RKO (cell line): ENCODE data around the gene ADGRD1.

ENCODE experiments used
- DNase-seq: peaks from one replicate; pipeline ENCODE4 v3.0.0-alpha.2; 2016; ENCODE audit warnings: low spot score

ADGRD1 gene

DNA sequence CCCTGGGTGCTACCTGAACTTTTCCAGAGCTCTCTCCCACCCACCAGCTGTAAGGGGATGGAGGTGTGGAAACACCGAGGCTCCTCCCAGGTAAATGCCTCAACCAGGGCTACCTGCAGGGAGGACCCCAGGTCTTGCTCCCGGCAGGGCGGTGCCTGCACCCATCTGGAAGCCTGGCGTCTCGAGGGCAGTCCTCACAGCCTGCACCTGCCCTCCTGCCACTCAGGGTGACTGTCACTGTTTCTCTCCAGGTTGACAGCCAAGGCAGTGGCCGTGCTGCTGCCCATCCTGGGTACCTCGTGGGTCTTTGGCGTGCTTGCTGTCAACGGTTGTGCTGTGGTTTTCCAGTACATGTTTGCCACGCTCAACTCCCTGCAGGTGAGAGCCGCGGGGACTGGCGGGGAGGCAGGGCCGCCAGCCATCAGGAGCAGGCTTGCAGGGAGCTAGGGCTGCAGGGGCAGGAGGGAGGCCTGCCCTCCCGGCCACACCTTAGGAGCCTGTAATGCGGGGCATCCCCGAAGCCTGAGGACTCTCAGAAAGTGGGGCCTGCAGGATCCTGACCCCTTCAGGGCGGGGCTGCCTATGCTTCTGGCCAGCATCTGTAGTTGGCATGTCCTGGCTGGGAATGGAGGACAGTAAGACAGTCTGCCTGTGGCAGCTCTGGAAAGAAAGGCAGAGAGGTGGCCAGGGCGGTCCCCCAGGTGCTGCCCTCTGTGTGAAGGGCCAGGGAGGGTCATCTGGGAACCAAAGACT is 182.3 kb downstream of the ADGRD1 start:
- DNase-seq, result no peak

DNA sequence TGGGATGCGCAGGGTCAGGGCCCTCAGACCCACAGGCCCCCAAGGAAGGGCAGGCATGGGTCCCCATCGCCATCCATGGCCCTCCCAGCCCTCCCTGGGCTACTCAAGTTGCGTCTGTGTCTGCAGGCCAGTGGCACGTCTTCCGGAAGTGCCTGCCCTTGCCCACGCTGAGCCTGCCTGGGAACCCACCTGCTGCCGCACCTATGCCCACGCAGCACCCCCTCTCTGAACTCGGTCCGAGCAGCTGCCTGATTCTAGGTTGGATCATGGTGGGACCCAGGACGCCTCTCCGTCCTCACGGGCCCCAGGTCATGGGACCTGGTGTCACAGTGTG is 182.8 kb downstream of the ADGRD1 start:
- no peak for DNase-seq

DNA sequence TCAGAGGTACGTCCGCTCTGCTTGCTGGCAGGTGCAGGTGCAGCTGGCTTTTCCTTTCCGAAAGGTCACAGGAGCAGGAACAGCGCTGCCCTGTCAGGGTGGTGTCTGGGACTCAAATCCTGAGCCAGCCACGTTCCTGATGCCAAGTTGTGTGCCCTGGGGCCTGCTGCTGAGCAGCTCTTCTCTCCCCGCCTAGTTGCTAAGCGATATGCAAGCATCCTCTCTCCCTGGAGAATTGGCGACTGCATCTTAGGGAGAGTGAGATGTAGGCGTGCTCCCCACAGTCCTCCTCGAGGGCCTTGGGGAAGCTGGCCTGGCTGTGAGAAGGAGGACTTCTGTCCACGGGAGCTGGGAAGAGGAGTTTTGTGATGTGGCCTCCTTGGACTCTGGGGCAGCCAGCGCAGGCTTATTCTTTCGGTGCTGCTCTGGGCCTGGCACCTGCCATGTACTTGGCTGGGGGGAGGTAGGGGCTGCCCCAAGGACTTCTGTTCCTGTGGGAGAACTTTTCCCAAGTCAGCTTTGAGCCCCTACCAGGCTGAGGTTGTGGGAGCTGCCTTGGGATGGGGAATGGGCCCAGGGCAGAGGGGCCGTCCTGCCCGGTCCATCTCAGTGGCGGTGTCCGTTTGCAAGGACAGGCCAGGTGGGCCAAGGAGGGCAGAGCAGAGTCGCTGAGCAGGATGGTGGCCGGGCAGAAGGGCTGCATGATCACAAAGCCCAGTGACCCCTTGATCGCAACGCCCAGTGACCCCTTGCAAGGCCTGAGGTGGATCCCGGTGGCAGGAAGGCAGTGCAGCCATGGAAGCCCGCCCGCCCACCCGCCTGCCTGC is 183.5 kb downstream of the ADGRD1 start:
- no peak for DNase-seq

DNA sequence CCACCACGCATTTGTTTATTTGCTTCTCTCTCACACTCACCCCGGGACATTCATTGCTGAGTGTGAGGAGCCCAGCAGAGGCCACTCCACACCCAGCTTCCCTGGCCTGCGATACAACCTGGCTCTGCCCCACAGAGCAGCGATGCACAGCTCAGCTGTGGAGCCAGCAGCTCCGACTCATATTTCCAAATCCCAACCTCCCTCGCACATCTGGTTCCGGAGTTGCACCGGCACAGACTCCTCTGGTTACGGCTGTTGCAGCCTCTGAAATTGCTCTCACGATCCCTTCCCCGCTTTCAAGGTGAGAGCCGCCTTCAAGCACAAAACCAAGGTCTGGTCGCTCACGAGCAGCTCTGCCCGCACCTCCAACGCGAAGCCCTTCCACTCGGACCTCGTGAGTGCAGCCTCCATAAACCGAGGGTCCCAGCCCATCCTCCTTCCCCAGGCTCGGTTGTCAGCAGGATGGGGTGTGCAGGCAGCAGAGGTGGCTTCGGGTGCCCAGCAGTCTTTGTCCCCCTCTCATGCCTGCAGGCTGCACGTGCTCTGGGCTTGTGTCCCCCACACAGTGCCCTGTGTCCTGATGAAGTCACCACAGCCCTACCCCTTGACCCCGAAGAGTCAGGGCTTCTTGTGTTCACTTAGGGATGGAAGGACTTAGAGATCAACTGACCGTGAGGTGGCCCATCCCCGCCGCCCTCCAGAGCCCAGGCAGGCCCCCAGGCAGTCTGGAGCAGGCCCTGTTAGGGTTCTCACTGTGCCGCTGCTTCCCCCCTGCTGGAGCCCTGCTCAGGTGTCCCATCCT is 184.3 kb downstream of the ADGRD1 start:
- no peak for DNase-seq

DNA sequence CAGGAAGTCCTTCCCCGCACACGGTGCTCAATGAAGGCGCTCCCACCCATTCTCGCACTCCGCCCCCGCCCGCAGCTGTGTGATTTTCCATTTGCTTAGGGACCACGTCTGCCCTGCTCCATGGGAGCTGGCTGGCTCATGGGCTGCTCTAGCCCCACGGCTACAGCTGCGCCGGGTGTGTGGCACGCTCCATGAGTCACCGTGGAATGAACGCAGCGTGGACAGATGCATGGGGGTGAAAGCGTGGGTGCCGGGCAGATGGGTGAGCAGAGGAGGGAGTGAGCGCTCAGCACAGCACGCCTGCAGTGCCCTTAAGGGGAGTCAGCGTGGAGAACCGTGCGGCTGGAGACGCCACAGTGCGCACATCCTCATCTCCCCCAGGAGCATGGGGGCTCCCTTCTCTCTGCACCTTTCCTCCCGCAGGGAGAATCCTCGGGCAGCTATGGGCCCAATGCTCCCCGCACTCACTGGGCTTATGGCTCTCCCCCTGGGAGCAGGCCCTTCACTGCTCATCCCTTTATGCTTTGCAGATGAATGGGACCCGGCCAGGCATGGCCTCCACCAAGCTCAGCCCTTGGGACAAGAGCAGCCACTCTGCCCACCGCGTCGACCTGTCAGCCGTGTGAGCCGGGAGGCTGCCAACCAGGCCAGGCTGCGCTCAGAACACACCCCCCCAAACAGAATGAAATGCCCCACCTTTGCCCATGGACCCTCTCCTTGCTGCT is 185.1 kb downstream of the ADGRD1 start:
- no peak for DNase-seq

DNA sequence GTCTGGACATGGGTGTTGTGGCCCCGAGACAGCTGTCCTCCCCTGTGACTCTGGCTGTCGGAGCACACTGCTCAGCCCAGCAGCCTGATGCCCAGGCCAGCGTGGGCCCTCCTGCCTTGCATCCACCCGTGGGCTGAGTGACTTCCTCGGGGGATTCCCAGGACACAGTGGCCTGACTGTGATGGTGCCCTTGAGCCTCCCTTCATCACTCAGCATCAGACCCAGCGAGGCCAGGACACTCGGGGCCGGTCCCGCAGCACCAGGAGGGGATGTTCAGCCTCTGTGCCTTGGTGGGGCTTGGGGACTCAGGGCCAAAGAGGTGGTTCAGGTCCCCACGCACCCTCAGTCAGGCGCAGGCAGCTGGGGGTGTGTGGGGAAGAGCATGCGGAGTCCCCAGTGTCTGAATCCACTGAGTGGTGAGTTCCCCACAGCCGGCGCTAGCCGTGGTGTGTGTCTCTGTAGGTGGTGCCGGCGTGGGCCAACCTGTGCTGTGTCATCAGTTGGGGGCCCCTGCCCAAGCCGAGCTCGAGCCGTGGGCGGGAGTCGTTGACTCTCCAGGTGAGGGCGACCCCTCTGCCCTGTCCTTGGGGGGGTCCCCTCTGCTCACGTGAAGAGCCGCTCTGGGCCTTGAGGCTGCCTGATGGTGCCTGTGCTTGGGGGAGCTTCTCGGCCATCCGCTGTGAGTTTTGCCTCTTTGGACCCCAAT is 185.8 kb downstream of the ADGRD1 start:
- no peak for DNase-seq

DNA sequence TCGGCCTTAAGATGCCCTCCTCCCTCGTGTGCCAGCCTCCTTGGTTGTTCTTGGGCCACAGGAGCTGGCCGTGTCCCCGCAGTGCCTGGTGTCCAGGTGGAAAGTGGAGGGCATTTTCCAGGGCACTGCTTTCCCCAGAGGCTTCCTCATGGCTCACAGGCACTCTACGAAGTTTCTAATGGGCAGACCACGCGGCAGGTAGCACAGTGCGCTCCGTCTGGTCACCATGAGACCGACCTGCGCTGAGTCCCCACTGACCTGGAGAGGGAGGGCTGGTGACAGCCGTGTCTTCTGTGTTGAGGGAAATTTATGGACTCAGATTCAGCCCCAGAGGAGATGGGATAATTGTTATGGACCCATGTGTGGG is 186.3 kb downstream of the ADGRD1 start:
- DNase-seq, result no peak

DNA sequence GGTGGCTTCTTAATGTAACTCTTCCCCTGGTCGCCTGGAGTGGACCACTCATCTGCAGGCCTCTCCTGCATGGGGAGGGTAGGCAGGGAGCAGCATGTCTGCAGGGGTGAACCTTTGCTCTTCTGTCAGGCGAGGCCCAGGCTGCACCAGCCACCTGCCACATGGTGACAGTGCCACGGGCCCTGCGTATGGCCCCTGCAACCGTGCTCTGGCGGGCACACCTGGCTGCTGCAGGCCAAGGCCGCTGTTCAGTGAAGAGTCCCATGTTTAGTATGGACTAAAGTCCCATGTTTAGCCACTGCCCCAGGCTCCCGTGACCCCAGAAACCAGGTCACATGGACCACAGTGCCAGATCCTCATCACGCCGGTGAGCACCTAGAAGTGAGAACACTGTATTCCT is 187.0 kb downstream of the ADGRD1 start:
- no peak for DNase-seq

DNA sequence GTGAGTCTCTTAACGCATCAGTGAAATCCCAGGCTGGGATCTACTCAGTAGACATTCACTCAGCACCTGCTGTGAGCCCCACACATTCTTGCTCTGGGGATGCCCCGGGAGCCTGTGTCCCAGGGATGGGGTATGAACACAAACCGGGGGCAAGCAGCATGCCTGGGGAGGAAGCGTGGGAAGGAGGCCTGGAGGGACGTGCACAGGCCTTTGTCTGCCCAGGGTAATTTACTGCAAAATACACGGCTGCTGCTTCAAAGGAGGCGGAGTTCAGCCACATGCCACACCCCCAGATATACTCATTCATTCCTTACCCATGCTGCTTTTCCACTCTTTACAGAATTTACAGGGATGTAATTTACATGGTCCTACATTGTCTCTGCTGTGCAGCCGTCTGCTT is 187.8 kb downstream of the ADGRD1 start:
- DNase-seq, result no peak

DNA sequence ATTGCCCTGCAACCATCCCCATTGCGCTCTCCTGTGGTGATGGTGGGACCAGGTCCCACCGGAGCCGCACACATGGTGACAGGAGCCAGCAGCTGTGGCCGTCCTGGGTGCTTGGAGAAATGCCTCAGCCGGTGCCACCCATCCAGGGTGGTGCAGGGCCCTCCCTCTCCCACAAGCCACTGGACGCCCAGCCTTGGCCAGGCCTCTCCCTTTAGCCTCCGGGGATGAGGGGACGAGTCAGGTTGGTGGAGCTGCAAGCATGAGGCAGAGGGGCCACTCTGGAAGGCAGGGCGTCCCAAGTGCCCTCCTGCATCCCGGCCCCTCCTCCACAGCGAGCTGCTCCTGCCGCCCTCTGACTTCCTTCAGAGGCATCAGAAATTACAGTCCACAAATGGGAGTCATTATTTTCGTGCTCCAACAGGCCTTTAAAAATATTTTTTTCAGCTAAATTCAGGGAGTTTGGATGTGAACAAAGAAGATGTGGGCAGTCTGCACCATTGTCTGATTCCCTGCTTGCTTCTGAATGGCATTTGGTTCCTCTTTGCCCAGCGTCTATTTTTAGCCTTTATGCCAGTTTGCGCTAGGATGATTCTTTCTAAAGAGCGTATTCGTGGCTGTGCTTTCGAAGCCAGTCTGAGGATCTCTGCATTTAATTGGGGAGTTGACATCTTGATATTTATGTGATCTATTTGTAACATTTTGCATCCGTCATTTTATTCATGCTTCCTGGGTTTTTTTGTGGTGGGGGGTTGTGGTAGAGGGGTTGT is 189.4 kb downstream of the ADGRD1 start:
- no peak for DNase-seq

DNA sequence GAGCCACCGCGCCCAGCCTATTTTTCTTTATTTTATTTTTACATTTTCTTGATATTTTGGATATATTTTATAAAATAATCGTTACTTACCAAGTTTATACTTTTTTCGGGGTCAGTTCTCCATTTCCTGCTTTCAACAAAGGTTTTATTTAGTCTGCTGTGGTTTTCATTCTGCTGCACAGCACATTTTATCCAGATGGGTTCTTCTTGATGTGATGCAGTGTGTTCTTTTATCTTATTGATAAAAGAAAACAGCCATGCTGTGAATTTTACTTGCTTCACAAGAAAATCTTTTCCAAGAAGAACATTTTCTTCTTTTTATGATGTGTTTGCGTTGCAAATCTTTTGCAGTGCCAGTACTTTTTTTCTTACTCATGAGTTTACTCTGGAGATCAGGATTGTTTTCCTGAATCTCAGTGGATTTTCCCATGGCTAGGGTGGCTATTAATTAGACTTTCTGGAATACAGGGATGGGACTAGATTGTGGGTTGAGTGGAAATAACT is 192.5 kb downstream of the ADGRD1 start:
- no peak for DNase-seq

DNA sequence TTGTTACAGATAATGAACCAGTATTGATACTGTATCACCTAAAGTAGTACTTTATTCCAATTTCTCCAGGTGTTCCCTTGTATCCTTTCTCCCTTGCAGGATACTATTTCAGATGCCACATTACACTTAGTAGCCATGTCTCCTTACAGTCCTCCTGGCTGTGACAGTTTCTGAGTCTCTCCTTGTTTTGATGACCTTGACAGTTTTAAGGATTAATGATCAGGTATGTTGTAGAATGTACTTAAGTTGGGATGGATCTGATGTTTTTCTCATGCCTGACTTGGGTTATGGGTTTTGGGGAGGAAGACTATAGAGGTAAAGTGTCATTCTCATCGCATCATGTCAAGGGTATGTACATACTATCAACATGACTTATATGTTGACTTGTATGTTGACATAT is 193.6 kb downstream of the ADGRD1 start:
- DNase-seq, result no peak

DNA sequence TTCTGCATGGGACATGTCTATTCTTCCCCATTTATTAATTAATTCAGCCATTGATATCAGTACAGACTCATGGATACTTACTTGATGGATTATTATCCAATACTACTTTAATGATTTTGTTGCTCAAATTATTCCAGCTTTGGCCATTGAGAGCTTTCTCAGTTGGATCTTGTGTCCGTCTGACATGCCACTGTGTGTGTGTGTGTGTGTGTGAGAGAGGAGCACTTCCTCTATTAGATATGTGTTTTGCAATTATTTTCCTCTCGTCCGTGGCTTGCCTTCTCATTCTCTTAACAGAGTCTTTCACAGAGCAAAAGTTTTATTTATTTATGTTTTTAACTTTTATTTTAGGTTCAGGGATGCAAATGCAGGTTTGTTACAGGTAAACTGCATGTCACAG is 194.2 kb downstream of the ADGRD1 start:
- no peak for DNase-seq

DNA sequence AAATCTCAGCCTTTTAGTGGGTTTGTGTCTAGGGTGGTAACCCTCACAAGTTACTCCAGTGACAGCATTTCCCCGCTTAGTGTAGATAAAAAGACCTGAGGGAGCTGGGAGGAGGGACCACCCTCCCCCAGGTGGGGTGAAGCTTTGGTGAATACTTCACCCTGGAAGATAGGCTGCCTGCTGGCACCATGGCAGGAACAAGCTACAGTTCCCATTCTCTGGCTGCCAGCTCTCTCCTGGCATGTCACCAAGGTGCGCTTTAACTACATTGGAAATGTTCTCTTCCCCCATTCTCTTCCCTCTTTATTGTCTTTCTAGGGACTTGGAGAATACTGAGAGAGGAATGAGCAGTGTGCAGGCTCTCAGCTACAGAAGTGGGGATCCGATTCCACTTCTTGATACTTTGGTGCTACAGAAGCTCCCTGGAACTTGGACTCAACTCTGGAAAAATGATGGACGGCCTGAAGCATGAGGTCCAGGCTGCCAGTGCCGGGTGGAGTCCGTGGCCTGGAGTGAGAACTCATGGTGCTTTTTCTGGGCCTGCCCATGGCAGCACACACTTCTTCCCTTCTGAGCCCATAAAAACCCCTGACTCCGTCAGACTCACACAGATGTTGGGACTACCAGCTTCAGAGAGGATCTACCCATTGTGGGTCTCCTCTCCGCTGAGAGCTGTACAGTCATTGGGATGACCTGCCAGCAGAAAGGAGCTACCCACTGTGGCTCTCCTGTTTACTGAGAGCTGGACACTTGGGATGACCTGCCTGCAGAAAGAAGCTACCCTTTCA is 198.0 kb downstream of the ADGRD1 start:
- no peak for DNase-seq

DNA sequence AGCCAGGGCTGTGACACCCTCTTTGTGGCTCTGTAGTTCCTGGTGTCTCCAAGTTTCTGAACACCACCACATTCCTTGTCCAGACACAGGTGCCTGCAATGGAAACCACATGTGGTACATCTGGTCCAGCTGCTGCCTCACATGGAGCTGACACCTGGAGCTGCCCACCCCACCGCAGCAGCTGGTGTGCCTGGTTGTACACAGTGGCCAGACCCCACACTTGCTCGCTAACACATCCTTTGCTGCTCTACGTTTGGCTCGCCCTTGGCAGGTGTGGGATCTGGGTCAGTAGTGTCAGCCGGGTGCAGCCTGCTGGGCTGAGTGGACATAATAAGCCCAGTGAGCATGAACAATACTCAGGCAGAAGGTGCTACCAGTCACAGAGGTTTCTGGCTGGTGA is 198.9 kb downstream of the ADGRD1 start:
- DNase-seq, result no peak

DNA sequence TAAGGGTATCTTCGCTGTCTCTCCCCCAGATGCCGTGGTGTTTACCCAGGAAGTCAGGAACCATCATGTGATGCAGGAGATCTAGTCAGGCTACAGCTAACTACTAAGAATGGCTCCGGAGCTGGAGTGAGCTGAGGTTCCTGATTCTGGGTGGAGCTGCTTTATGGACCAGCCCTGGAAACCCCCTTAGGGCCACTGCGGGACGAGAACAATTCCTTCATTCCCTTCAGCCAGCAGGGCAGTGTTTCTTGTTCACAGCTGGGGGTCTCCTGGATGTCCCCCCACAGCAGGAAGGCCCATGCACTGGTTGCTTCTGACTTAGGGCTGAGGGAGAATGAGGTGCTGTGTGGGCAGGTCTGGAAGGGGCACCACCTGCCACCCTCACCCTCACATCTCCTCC is 199.3 kb downstream of the ADGRD1 start:
- DNase-seq, result no peak

DNA sequence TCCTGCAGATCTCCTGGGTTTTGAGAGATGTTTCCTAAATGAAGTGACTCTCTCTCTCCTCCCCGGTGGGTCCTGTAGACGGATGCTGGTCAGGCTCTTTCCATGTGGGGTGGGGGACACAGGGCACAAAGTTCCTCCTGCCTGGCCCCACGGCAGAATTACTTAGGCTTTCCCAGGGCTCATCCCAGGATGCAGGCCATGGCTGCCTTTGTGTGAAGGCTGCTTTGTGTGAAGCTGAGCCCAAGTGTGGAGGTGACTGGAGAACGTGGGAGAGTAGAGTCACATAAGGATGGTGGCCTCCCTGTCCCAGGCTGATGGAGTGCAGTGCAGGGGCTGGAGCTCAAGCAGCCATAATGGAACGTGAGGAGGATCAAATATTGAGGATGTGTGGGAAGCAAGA is 200.2 kb downstream of the ADGRD1 start:
- DNase-seq, result no peak

DNA sequence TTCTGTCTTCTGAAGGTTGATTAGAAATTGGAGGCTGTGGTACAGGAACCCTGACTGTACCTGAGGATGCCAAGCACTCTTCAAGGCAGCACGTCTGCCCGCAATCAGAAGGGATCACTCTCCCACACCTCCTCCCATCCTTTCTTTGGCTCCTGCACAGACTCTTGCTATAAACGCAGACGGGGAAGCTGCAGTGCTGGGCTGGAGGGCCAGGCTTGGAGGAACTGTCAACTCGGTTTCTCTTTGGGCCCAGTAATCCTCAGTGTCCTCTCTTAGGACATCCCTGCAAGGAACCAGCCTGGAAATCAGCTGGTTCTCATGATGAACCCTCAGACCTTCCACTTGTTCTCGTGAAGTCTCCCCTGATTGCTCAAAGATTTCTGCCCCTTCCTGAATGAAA is 201.4 kb downstream of the ADGRD1 start:
- DNase-seq, result no peak

DNA sequence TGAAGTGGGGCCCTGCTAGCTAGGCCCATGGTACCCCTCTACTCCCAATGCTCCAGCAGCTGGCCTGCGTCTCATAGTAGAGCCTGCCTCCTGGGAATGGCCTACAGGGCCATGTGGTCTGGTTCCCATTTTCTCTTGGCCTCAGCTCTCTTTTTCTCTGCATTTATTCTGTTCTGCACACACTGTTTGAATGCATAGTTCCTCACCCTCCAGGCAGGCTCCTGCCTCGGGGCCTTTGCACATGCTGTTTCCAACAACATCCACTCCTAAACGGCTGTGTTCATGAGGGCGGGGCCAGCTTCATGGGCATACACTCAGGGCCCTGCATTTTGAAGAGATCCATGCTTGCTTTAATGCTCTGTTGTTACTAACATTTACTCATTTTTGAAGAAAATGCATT is 204.0 kb downstream of the ADGRD1 start:
- DNase-seq, result no peak

DNA sequence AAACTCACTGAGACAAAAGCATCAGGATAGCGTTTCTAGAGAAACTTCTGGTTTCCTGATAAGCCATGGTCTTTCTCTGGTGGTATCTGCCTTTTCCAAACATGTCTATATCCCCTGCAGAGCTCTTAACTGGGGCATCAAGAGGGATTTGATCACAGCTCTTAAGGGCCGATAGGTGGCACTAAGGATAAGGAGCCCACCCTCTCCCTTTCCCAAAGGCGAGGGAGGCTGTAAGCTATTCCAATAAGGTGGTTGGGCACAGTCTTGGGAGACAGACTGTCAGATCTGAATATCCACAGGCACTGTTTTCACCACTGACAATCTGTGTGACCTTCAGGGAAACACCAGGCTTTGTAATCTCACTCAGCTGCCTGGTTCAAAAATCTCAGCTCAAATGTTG is 206.0 kb downstream of the ADGRD1 start:
- no peak for DNase-seq
